GM12878 (cell line): ENCODE measurements around the gene HTR1D. TPM values are rescaled to one million over a fixed set of nuclear protein-coding genes. Genes with fewer than 3 reads are reported as not detected.

Source experiments
- ATAC-seq: fragments of 200-7000 bp; cut with Tn5 transposase; 3 replicates; pipeline ENCODE4 v1.9.1; 2020; ENCODE audit warnings: mild to moderate bottlenecking, moderate library complexity
- BruUV-seq: library from RNA; stranded (reverse); fragments of 400-500 nt; replicated peaks from 2 replicates; lab custom pipeline; 2021; lab: Mats Ljungman, UMichigan
- CTCF ChIA-PET: fragments of 300-600 bp; sonication (Branson Sonifier 250); formaldehyde crosslinking; extraction: SDS; loops from one replicate; lab custom pipeline; 2021; ENCODE audit warnings: inconsistent platforms; lab: Yijun Ruan, JAX
- POLR2A ChIA-PET: fragments of 350-600 bp; formaldehyde crosslinking; extraction: SDS; loops from one replicate; lab custom pipeline; 2021; ENCODE audit warnings: inconsistent platforms; lab: Charles Lee
- RAD21 ChIA-PET: fragments of 300-600 bp; sonication (Branson Sonifier 250); formaldehyde crosslinking; loops from one replicate; lab custom pipeline; 2023; ENCODE audit warnings: antibody characterized with exemption; ENCODE audit not compliant: unreplicated experiment; lab: Charles Lee
- SMC1A ChIA-PET: fragments of 300-600 bp; sonication (Branson Sonifier 250); formaldehyde crosslinking; loops from one replicate; lab custom pipeline; 2023; ENCODE audit not compliant: unreplicated experiment, uncharacterized antibody; lab: Charles Lee
- DNase-seq: peaks from one replicate; pipeline ENCODE4 v3.0.0-alpha.2; 2011; ENCODE audit warnings: low read depth, low spot score
- FAIRE-seq: peaks from 3 replicates; lab custom pipeline; 2011; peaks lifted over from hg19 to GRCh38; lab: Jason Lieb, UNC
- H2AFZ ChIP-seq: 2 replicates; pipeline ENCODE4 v1.6.0; 2011; ENCODE audit warnings: low read depth, low read length, control low read depth; ENCODE audit not compliant: control insufficient read depth
- H3K27ac ChIP-seq: 2 replicates; pipeline ENCODE4 v1.5.1; 2011; ENCODE audit warnings: control low read depth; ENCODE audit not compliant: control insufficient read depth, insufficient read depth
- H3K27me3 ChIP-seq, 2 experiments: replicated peaks in 1 of 2; 2 replicates each; pipeline versions ENCODE4 v1.6.0 to v1.6.1; 2011; ENCODE audit warnings: low read length in 1 of 2; ENCODE audit not compliant: control insufficient read depth in 2 of 2, insufficient read depth in 2 of 2
- H3K36me3 ChIP-seq, 2 experiments: 2 replicates each; pipeline ENCODE4 v1.5.1; 2011; ENCODE audit warnings: low read length in 1 of 2; ENCODE audit not compliant: control insufficient read depth in 2 of 2, insufficient read depth in 2 of 2
- H3K4me1 ChIP-seq: 2 replicates; pipeline ENCODE4 v1.6.1; 2011; ENCODE audit warnings: mild to moderate bottlenecking, low read length, moderate library complexity, mixed read lengths; ENCODE audit not compliant: control insufficient read depth, insufficient read depth
- H3K4me2 ChIP-seq: 2 replicates; pipeline ENCODE4 v1.6.0; 2011; ENCODE audit warnings: control low read depth; ENCODE audit not compliant: control insufficient read depth, insufficient read depth
- H3K4me3 ChIP-seq: fragments of 200-600 bp; sonication (generic); 2 replicates; pipeline ENCODE4 v1.5.1; 2016
- H3K79me2 ChIP-seq: 2 replicates; pipeline ENCODE4 v1.6.0; 2011; ENCODE audit warnings: low read length; ENCODE audit not compliant: control insufficient read depth, insufficient read depth
- H3K9ac ChIP-seq: 2 replicates; pipeline ENCODE4 v1.8.0; 2011; ENCODE audit warnings: low read length, control low read depth, mixed read lengths; ENCODE audit not compliant: control insufficient read depth, insufficient read depth
- H3K9me3 ChIP-seq: replicated peaks from 3 replicates; pipeline ENCODE4 v1.5.1; 2011; ENCODE audit warnings: mild to moderate bottlenecking, low read length; ENCODE audit not compliant: control insufficient read depth, insufficient read depth
- H4K20me1 ChIP-seq: 2 replicates; pipeline ENCODE4 v1.6.0; 2011; ENCODE audit not compliant: control insufficient read depth, insufficient read depth
- CHD1 ChIP-seq: IDR thresholded peaks from 2 replicates; pipeline ENCODE4 v1.6.1; 2012; ENCODE audit warnings: low read depth, low read length, improper control_type of control experiment
- MTA3 ChIP-seq: IDR thresholded peaks from 2 replicates; pipeline ENCODE4 v1.6.1; 2012; ENCODE audit warnings: low read length, inconsistent platforms, borderline replicate concordance
- MXI1 ChIP-seq: fragments of 150-350 bp; IDR thresholded peaks from 2 replicates; pipeline ENCODE4 v1.6.1; 2011; ENCODE audit warnings: low read depth, mild to moderate bottlenecking, inconsistent platforms, low read length, improper control_type of control experiment
- NR2C2 ChIP-seq: IDR thresholded peaks from 2 replicates; pipeline ENCODE4 v1.6.1; 2011; ENCODE audit warnings: borderline replicate concordance, low read depth; ENCODE audit not compliant: control insufficient read depth, insufficient read length
- POU2F2 ChIP-seq: IDR thresholded peaks from 3 replicates; pipeline ENCODE4 v1.6.1; 2011; ENCODE audit warnings: low read depth, mild to moderate bottlenecking, low read length, borderline replicate concordance
- RUNX3 ChIP-seq: IDR thresholded peaks from 2 replicates; pipeline ENCODE4 v1.6.1; 2012; ENCODE audit warnings: low read length, inconsistent platforms
- SMARCA5 ChIP-seq: fragments of 450-650 bp; IDR thresholded peaks from 2 replicates; pipeline ENCODE4 v1.6.1; 2017; ENCODE audit warnings: mild to moderate bottlenecking
- ZNF207 ChIP-seq: fragments of 450-650 bp; IDR thresholded peaks from 2 replicates; pipeline ENCODE4 v1.6.1; 2014; ENCODE audit warnings: antibody characterized with exemption, mild to moderate bottlenecking, borderline replicate concordance
- whole genome bisulfite sequencing: methylation state at CpG from one replicate; pipeline ENCODE4 v1.1.6; 2016; ENCODE audit warnings: low lambda C conversion rate; ENCODE audit not compliant: insufficient replicate concordance, insufficient coverage; ENCODE audit errors: missing lambda C conversion rate; 5-methylcytosine and 5-hydroxymethylcytosine counted together
- in situ Hi-C: fragments of 300-500 bp; cut with MboI; formaldehyde crosslinking; loops from 9 replicates; pipeline ENCODE4 v1.14.3; 2018; ENCODE audit warnings: mixed read lengths
- intact Hi-C: fragments of 100-400 bp; cut with micrococcal nuclease; formaldehyde crosslinking; loops from one replicate; pipeline ENCODE4 v1.14.2; 2022; ENCODE audit not compliant: unreplicated experiment
- polyA plus RNA-seq, 11 experiments: library from polyadenylated mRNA; depleted of rRNA in 4 of 11; unstranded in 6 of 11; stranded (reverse) in 5 of 11; fragments of >200 nt; fragmentation: Nextera tagmentation in 4 of 11; fragmentation: Illumina TruSeq in 1 of 11; extraction: Ambion mirVana in 4 of 11; extraction: Trizol in 1 of 11; gene quantifications; 1 replicate in 1 of 11; 2 replicates in 10 of 11; pipeline versions ENCODE4 v1.2.1 to v1.2.3, GENCODE V29; 2011 to 2016; ENCODE audit warnings: inconsistent platforms in 2 of 11, missing spikeins in 2 of 11, low read depth in 1 of 11
- total RNA-seq, 4 experiments: library from RNA; depleted of rRNA in 3 of 4; stranded (reverse); fragments of >200 nt in 3 of 4; fragmentation: Illumina TruSeq in 1 of 4; extraction: Trizol in 1 of 4; gene quantifications; 2 replicates each; pipeline versions ENCODE4 v1.2.1 to v1.2.3, GENCODE V29; 2013 to 2021
- TF ChIP-seq, protein P1 (sequence below): fragments of 150-350 bp; IDR thresholded peaks from 2 replicates; pipeline ENCODE4 v1.6.1; 2014; ENCODE audit warnings: mild to moderate bottlenecking, low read depth, low read length
- TF ChIP-seq, protein P2 (sequence below): fragments of 450-650 bp; formaldehyde crosslinking; IDR thresholded peaks from 2 replicates; pipeline ENCODE4 v1.4.0; 2022; ENCODE audit warnings: mild to moderate bottlenecking, moderate library complexity
- TF ChIP-seq, protein P3 (sequence below): IDR thresholded peaks from 2 replicates; pipeline ENCODE4 v1.6.1; 2011; ENCODE audit warnings: borderline replicate concordance, low read depth, mild to moderate bottlenecking, moderate library complexity, mixed read lengths, low read length; ENCODE audit not compliant: insufficient read depth; ENCODE audit errors: extremely low read length
- TF ChIP-seq, protein P4 (sequence below): fragments of 450-650 bp; IDR thresholded peaks from 2 replicates; pipeline ENCODE4 v1.6.1; 2016; ENCODE audit warnings: mild to moderate bottlenecking

Gene HTR1D
- total and polyA plus RNA-seq, 10 of the 15 experiments (the other 5 are each of a cell fraction or from before 2014, with no cell fraction given), result 0.07 TPM; not detected in 9

DNA sequence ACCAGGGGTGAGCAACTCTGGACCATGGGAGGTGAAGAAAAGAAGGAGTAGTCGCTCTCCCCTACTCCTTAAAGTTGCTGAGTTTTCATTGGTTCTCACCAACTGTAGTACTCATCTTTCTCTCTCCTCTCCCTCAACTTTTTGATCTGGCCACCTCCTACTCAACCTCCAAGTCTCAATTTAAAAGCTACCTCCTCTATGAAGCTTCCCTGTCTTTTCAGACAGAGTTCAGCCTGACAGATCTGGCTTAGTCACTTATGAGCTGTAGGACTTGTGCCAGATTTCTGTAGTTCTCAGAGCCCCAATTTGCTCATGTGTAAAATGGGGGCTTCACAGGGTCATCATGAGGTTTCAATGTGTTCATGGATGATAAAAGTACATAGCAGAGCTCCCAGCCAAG, 34.5 kb upstream of the HTR1D start:
- CTCF ChIA-PET, result interaction anchor here (1.1 kb wide), 1 partner anchor 10 kb away, joined by 4 read pairs; no protein-coding TSS in a partner anchor
- H3K4me2 ChIP-seq, result no peak overlapping the region
- POLR2A ChIA-PET, result no interaction called here
- BruUV-seq, result no TSS peak
- in situ Hi-C loops (no loop called here), intact Hi-C loops (no loop called here)
- SMC1A ChIA-PET, result no interaction called here
- FAIRE-seq (no peak), DNase-seq (no peak), ATAC-seq (no peak)
- H3K27ac ChIP-seq, result no peak overlapping the region
- no peak overlapping the region for H2AFZ ChIP-seq
- TF ChIP-seq RUNX3 (no peak), POU2F2 (no peak), MTA3 (no peak), ZNF207 (no peak), MXI1 (no peak), SMARCA5 (no peak), CHD1 (no peak), NR2C2 (no peak)
- TF ChIP-seq, protein P1, sequence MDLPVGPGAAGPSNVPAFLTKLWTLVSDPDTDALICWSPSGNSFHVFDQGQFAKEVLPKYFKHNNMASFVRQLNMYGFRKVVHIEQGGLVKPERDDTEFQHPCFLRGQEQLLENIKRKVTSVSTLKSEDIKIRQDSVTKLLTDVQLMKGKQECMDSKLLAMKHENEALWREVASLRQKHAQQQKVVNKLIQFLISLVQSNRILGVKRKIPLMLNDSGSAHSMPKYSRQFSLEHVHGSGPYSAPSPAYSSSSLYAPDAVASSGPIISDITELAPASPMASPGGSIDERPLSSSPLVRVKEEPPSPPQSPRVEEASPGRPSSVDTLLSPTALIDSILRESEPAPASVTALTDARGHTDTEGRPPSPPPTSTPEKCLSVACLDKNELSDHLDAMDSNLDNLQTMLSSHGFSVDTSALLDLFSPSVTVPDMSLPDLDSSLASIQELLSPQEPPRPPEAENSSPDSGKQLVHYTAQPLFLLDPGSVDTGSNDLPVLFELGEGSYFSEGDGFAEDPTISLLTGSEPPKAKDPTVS, result no peak
- TF ChIP-seq, protein P2, sequence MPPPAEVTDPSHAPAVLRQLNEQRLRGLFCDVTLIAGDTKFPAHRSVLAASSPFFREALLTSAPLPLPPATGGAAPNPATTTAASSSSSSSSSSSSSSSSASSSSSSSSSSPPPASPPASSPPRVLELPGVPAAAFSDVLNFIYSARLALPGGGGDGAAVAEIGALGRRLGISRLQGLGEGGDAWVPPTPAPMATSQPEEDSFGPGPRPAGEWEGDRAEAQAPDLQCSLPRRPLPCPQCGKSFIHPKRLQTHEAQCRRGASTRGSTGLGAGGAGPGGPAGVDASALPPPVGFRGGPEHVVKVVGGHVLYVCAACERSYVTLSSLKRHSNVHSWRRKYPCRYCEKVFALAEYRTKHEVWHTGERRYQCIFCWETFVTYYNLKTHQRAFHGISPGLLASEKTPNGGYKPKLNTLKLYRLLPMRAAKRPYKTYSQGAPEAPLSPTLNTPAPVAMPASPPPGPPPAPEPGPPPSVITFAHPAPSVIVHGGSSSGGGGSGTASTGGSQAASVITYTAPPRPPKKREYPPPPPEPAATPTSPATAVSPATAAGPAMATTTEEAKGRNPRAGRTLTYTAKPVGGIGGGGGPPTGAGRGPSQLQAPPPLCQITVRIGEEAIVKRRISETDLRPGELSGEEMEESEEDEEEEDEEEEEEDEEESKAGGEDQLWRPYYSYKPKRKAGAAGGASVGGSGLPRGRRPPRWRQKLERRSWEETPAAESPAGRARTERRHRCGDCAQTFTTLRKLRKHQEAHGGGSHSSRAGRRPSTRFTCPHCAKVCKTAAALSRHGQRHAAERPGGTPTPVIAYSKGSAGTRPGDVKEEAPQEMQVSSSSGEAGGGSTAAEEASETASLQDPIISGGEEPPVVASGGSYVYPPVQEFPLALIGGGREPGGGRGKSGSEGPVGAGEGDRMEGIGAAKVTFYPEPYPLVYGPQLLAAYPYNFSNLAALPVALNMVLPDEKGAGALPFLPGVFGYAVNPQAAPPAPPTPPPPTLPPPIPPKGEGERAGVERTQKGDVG (CRISPR knock-in tag), result no peak
- TF ChIP-seq, protein P3, sequence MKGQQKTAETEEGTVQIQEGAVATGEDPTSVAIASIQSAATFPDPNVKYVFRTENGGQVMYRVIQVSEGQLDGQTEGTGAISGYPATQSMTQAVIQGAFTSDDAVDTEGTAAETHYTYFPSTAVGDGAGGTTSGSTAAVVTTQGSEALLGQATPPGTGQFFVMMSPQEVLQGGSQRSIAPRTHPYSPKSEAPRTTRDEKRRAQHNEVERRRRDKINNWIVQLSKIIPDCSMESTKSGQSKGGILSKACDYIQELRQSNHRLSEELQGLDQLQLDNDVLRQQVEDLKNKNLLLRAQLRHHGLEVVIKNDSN, result no peak
- TF ChIP-seq, protein P4, sequence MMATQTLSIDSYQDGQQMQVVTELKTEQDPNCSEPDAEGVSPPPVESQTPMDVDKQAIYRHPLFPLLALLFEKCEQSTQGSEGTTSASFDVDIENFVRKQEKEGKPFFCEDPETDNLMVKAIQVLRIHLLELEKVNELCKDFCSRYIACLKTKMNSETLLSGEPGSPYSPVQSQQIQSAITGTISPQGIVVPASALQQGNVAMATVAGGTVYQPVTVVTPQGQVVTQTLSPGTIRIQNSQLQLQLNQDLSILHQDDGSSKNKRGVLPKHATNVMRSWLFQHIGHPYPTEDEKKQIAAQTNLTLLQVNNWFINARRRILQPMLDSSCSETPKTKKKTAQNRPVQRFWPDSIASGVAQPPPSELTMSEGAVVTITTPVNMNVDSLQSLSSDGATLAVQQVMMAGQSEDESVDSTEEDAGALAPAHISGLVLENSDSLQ, result no peak
- H3K4me1 ChIP-seq, result peaks cover 4% of the 10 kb centered on the region; the same call in 1 of the 2 replicates
- no peak overlapping the region for H3K4me3 ChIP-seq
- no peaks in the 10 kb centered on the region for H3K79me2 ChIP-seq
- H3K9ac ChIP-seq, result no peak overlapping the region
- no peaks in the 10 kb centered on the region for H3K9me3 ChIP-seq
- RAD21 ChIA-PET, result no interaction called here
- no peaks in the 10 kb centered on the region for H3K36me3 ChIP-seq
- WGBS, result 73% methylated on average over 1 of the region's 1 CpG
- H3K27me3 ChIP-seq, result no peaks in the 10 kb centered on the region
- no peaks in the 10 kb centered on the region for H4K20me1 ChIP-seq
